Naive thymus-derived CD4-positive, alpha-beta T cell (primary cell): ENCODE results near the gene GNG13. TPM values are rescaled to one million over a fixed set of nuclear protein-coding genes. Genes with fewer than 3 reads are reported as not detected.

Source experiments
- ATAC-seq: fragments of 150-1000 bp; cut with Tn5 transposase; 2 replicates; pipeline ENCODE4 v1.10.0; 2021; ENCODE audit warnings: mild to moderate bottlenecking, moderate library complexity
- CTCF ChIA-PET: fragments of 350-600 bp; sonication (Branson Sonifier 250); formaldehyde crosslinking; loops from one replicate; lab custom pipeline; 2021; ENCODE audit warnings: antibody characterized with exemption; lab: Charles Lee
- POLR2A ChIA-PET: fragments of 350-600 bp; sonication (Branson Sonifier 250); formaldehyde crosslinking; loops from one replicate; lab custom pipeline; 2021; ENCODE audit warnings: antibody characterized with exemption, inconsistent platforms; lab: Charles Lee
- DNase-seq, 9 donors: peaks; one replicate each; pipeline versions ENCODE4 v3.0.0 to v3.0.0-alpha.2; 2020 to 2022; ENCODE audit warnings: mixed read lengths in 1 of 9
- H3K27ac ChIP-seq: one replicate; pipeline ENCODE4 v1.7.0; 2013; ENCODE audit warnings: mild to moderate bottlenecking, low read depth, low read length, moderate library complexity
- H3K27me3 ChIP-seq, 2 donors: one replicate each; pipeline ENCODE4 v1.7.0; 2013; ENCODE audit warnings: low read length in 2 of 2, mild to moderate bottlenecking in 2 of 2, moderate library complexity in 2 of 2; ENCODE audit not compliant: control insufficient read depth in 2 of 2, insufficient read depth in 2 of 2
- H3K36me3 ChIP-seq, 3 experiments: 1 replicate in 2 of 3; 2 replicates in 1 of 3; pipeline ENCODE4 v1.7.0; 2013; ENCODE audit warnings: low read length in 3 of 3, mild to moderate bottlenecking in 3 of 3, moderate library complexity in 1 of 3; ENCODE audit not compliant: insufficient read depth in 3 of 3, control insufficient read depth in 2 of 3
- H3K4me1 ChIP-seq, 2 donors: one replicate each; pipeline ENCODE4 v1.7.0; 2013; ENCODE audit warnings: low read length in 2 of 2, mild to moderate bottlenecking in 2 of 2, moderate library complexity in 1 of 2; ENCODE audit not compliant: control insufficient read depth in 2 of 2, insufficient read depth in 2 of 2
- H3K4me3 ChIP-seq: 2 replicates; pipeline ENCODE4 v1.7.0; 2013; ENCODE audit warnings: mild to moderate bottlenecking, low read length
- H3K9me3 ChIP-seq, 3 experiments: 1 replicate in 2 of 3; 2 replicates in 1 of 3; pipeline ENCODE4 v1.7.0; 2013; ENCODE audit warnings: low read length in 3 of 3; ENCODE audit not compliant: control insufficient read depth in 2 of 3
- H3K27ac Mint-ChIP-seq, 9 donors: one replicate each; pipeline ENCODE4 v1.8.0; 2020 to 2022; ENCODE audit warnings: mixed read lengths in 9 of 9, mild to moderate bottlenecking in 8 of 9, moderate library complexity in 5 of 9, inconsistent platforms in 2 of 9
- H3K27me3 Mint-ChIP-seq, 5 donors: one replicate each; pipeline ENCODE4 v1.8.0; 2021 to 2022; ENCODE audit warnings: mixed read lengths in 5 of 5, mild to moderate bottlenecking in 1 of 5
- H3K36me3 Mint-ChIP-seq, 5 donors: one replicate each; pipeline ENCODE4 v1.8.0; 2020 to 2022; ENCODE audit warnings: mixed read lengths in 5 of 5, mild to moderate bottlenecking in 3 of 5, inconsistent platforms in 1 of 5
- H3K4me1 Mint-ChIP-seq, 7 donors: one replicate each; pipeline ENCODE4 v1.8.0; 2020 to 2022; ENCODE audit warnings: mixed read lengths in 7 of 7, mild to moderate bottlenecking in 3 of 7, inconsistent platforms in 1 of 7
- H3K4me3 Mint-ChIP-seq, 10 donors: one replicate each; pipeline ENCODE4 v1.8.0; 2020 to 2022; ENCODE audit warnings: mild to moderate bottlenecking in 10 of 10, mixed read lengths in 10 of 10, moderate library complexity in 6 of 10, inconsistent platforms in 2 of 10
- H3K9me3 Mint-ChIP-seq, 11 donors: one replicate each; pipeline ENCODE4 v1.8.0; 2020 to 2022; ENCODE audit warnings: mixed read lengths in 11 of 11, mild to moderate bottlenecking in 4 of 11, inconsistent platforms in 1 of 11, moderate library complexity in 1 of 11
- intact Hi-C, 2 donors: fragments of 100-400 bp; cut with micrococcal nuclease; formaldehyde crosslinking; loops; one replicate each; pipeline ENCODE4 v1.15.1; 2023
- polyA plus RNA-seq, 2 donors: library from polyadenylated mRNA; unstranded; fragments of 300-500 nt; fragmentation: Illumina TruSeq; gene quantifications; one replicate each; pipeline ENCODE4 v1.2.3, GENCODE V29; 2021
- total RNA-seq, 6 experiments: library from RNA in 5 of 6; stranded (reverse) in 5 of 6; gene quantifications; 1 replicate in 5 of 6; 2 replicates in 1 of 6; pipeline ENCODE4 v1.2.3 and lab custom pipeline; 2021 to 2026

The GNG13 gene, protein sequence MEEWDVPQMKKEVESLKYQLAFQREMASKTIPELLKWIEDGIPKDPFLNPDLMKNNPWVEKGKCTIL
- total RNA-seq (not detected), polyA plus RNA-seq (not detected), total RNA-seq (lab: John Stamatoyannopoulos, UW) (not detected)

DNA sequence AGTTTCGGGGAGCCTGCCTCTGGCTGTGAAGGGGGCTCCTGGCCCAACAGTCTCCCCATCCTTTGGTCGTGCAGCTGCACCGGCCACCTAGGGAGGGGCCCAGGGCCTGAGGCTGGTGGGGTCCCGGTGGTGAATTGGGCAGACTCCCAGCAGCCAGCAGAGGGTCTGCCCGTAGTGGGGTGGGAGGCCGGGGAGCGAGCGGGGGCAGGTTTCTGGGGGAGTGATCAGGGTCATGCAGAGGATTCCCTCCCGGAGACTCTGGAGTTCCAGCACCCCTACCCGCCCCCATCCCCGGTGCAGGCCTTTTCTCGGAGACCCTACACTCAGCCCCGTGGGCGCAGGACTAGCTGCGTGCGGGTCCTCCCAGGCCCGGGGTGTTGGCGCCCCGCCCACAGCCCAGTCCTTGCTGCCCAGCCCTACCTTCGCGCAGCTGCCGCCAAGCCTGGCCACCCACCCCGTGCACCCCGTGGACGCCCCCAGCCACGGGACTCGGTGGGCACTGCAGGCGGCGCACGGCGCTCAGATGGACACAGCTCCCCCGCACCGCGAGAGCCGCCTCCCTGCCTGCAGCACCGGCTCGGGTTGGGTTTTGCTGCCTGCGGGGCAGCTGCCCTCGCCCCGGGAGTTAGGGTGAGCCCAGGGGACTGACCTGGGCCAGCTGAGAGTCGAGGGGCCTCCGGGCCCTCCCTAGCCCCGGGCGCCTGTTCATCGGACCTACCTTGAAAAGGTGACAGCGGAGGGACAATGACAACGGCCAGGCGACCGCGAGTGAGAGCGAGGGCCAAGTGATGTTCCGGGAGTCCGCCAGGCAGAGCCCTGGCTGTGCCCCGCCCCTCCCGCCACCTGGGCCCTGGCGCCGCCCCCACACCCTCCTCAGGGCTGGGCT is at the start of gene GNG13:
Gene GNG13, minus strand, starts transcription at position 787 of the 886 bp plus-strand sequence. CDS start 1,657 bp downstream, outside the sequence.
- no peaks in the 10 kb centered on the region for H3K4me1 ChIP-seq
- DNase-seq (no peak), ATAC-seq (no peak)
- intact Hi-C loops: no loop called here
- no peaks in the 10 kb centered on the region for H3K27me3 ChIP-seq
- CTCF ChIA-PET: no interaction called here
- no peaks in the 10 kb centered on the region for H3K36me3 ChIP-seq
- Mint-ChIP-seq H3K4me3 (no peak within 1 kb of the TSS), H3K9me3 (peaks cover 0 to 2% (median 0%) of the 10 kb centered on the region in 11 donors), H3K4me1 (peaks cover 0 to 3% (median 0%) of the 10 kb centered on the region in 7 donors), H3K36me3 (peaks cover 0 to 6% (median 0%) of the 10 kb centered on the region in 5 donors), H3K27me3 (peaks cover 0 to 8% (median 3%) of the 10 kb centered on the region in 5 donors), H3K27ac (no peak within 1 kb of the TSS)
- H3K4me3 ChIP-seq: no peak within 1 kb of the TSS
- H3K9me3 ChIP-seq: no peaks in the 10 kb centered on the region
- no peak within 1 kb of the TSS for H3K27ac ChIP-seq
- POLR2A ChIA-PET: no interaction called here

GRCh38 chr16:848510-849253 is 48.1 kb upstream of the GNG13 start:
- H3K4me1 ChIP-seq: no peaks in the 10 kb centered on the region
- Mint-ChIP-seq H3K4me3 (no peak overlapping the region), H3K36me3 (peaks cover 0 to 10% (median 0%) of the 10 kb centered on the region in 5 donors), H3K9me3 (peaks cover 0 to 20% (median 0%) of the 10 kb centered on the region in 11 donors), H3K27me3 (no peaks in the 10 kb centered on the region), H3K4me1 (no peaks in the 10 kb centered on the region), H3K27ac (no peak overlapping the region)
- no peaks in the 10 kb centered on the region for H3K9me3 ChIP-seq
- ATAC-seq: no peak
- ChIA-PET CTCF (no interaction called here), POLR2A (no interaction called here)
- intact Hi-C loops: no loop called here
- H3K27ac ChIP-seq: no peak overlapping the region
- H3K4me3 ChIP-seq: no peak overlapping the region
- H3K36me3 ChIP-seq: no peaks in the 10 kb centered on the region
- H3K27me3 ChIP-seq: no peaks in the 10 kb centered on the region
- DNase-seq: no peak

- Histone ChIP-seq H3K27ac (no peak overlapping the region), H3K36me3 (no peaks in the 10 kb centered on the region), H3K4me1 (no peaks in the 10 kb centered on the region), H3K9me3 (no peaks in the 10 kb centered on the region), H3K27me3 (no peaks in the 10 kb centered on the region), H3K4me3 (no peak overlapping the region)
- ATAC-seq: no peak
- intact Hi-C loops: no loop called here
- no peak overlapping the region for H3K4me3 Mint-ChIP-seq
- no peaks in the 10 kb centered on the region for H3K4me1 Mint-ChIP-seq
- no peaks in the 10 kb centered on the region for H3K27me3 Mint-ChIP-seq
- ChIA-PET CTCF (no interaction called here), POLR2A (no interaction called here)
- peaks cover 0 to 9% (median 0%) of the 10 kb centered on the region in 5 donors for H3K36me3 Mint-ChIP-seq
- H3K27ac Mint-ChIP-seq: no peak overlapping the region
- DNase-seq: no peak
- H3K9me3 Mint-ChIP-seq: peaks cover 0 to 20% (median 0%) of the 10 kb centered on the region in 11 donors
Measured at GRCh38 chr16:847681-848445, 47.3 kb upstream of the GNG13 start.

GRCh38 chr16:847151-847550 is 46.6 kb upstream of the GNG13 start:
- no peaks in the 10 kb centered on the region for H3K27me3 ChIP-seq
- Mint-ChIP-seq H3K27ac (no peak overlapping the region), H3K9me3 (peaks cover 0 to 20% (median 0%) of the 10 kb centered on the region in 11 donors), H3K36me3 (peaks cover 0 to 9% (median 0%) of the 10 kb centered on the region in 5 donors), H3K4me3 (no peak overlapping the region), H3K4me1 (no peaks in the 10 kb centered on the region), H3K27me3 (no peaks in the 10 kb centered on the region)
- ATAC-seq: no peak
- no peak overlapping the region for H3K27ac ChIP-seq
- no peaks in the 10 kb centered on the region for H3K9me3 ChIP-seq
- H3K4me3 ChIP-seq: no peak overlapping the region
- no peaks in the 10 kb centered on the region for H3K4me1 ChIP-seq
- no peak for DNase-seq
- H3K36me3 ChIP-seq: no peaks in the 10 kb centered on the region
- intact Hi-C loops: no loop called here
- CTCF ChIA-PET: no interaction called here
- POLR2A ChIA-PET: no interaction called here

GRCh38 chr16:845351-845745 is 44.8 kb upstream of the GNG13 start:
- Histone ChIP-seq H3K27ac (no peak overlapping the region), H3K4me1 (no peaks in the 10 kb centered on the region), H3K27me3 (no peaks in the 10 kb centered on the region), H3K4me3 (no peak overlapping the region), H3K36me3 (no peaks in the 10 kb centered on the region), H3K9me3 (no peaks in the 10 kb centered on the region)
- ATAC-seq (no peak), DNase-seq (no peak)
- ChIA-PET CTCF (interaction anchor here (0.6 kb wide), 1 partner anchor 215 kb away, joined by 3 read pairs; no protein-coding TSS in a partner anchor), POLR2A (no interaction called here)
- Mint-ChIP-seq H3K9me3 (peaks cover 0 to 15% (median 0%) of the 10 kb centered on the region in 11 donors), H3K27ac (peak overlapping the region in 1 of 9 donors; percentile 49), H3K36me3 (peaks cover 0 to 4% (median 0%) of the 10 kb centered on the region in 5 donors), H3K4me3 (no peak overlapping the region), H3K27me3 (no peaks in the 10 kb centered on the region), H3K4me1 (no peaks in the 10 kb centered on the region)
- intact Hi-C loops: no loop called here

GRCh38 chr16:844638-845350 is 44.3 kb upstream of the GNG13 start:
- Histone ChIP-seq H3K36me3 (no peaks in the 10 kb centered on the region), H3K4me3 (no peak overlapping the region), H3K27ac (no peak overlapping the region), H3K27me3 (no peaks in the 10 kb centered on the region), H3K9me3 (no peaks in the 10 kb centered on the region), H3K4me1 (no peaks in the 10 kb centered on the region)
- Mint-ChIP-seq H3K9me3 (peaks cover 0 to 10% (median 0%) of the 10 kb centered on the region in 11 donors), H3K4me1 (no peaks in the 10 kb centered on the region), H3K4me3 (no peak overlapping the region), H3K27ac (no peak overlapping the region), H3K36me3 (no peaks in the 10 kb centered on the region), H3K27me3 (no peaks in the 10 kb centered on the region)
- DNase-seq (no peak), ATAC-seq (no peak)
- intact Hi-C loops: no loop called here
- POLR2A ChIA-PET: no interaction called here
- CTCF ChIA-PET: no interaction called here
